Head of caudate nucleus (tissue), 42 donors: ENCODE data around the gene TRABD.
"Not testable (repeated sequence)": the region's sequence is repeated elsewhere in the genome, so short reads cannot be mapped to it uniquely, and the experiment has no call there.

ENCODE experiments used
- DNase-seq, 42 donors: peaks; one replicate each; pipeline versions ENCODE4 v3.0.0 to v3.0.0-alpha.2; 2020 to 2021; ENCODE audit warnings: mixed read lengths in 7 of 42
- intact Hi-C: fragments of 100-400 bp; cut with DNase I; formaldehyde crosslinking; loops from one replicate; pipeline ENCODE4 v1.15.0; 2022

Gene TRABD

GRCh38 chr22:50196256-50196655 is 10.5 kb downstream of the TRABD start:
- no peak for DNase-seq
- intact Hi-C loops = loop anchor here (10.0 kb wide), 1 partner anchor 231 kb away; the partner anchor contains the start of gene PIM3

GRCh38 chr22:50197000-50197800 is 11.5 kb downstream of the TRABD start:
- intact Hi-C loops = loop anchor here (10.0 kb wide), 1 partner anchor 232 kb away; the partner anchor contains the start of gene PIM3
- peak in 9 of 42 donors; percentile 47 to 74 (median 55) for DNase-seq

GRCh38 chr22:50197856-50198623 is 12.3 kb downstream of the TRABD start:
- intact Hi-C loops = loop anchor here (10.0 kb wide), 1 partner anchor 233 kb away; the partner anchor contains the start of gene PIM3
- DNase-seq = no peak

DNA sequence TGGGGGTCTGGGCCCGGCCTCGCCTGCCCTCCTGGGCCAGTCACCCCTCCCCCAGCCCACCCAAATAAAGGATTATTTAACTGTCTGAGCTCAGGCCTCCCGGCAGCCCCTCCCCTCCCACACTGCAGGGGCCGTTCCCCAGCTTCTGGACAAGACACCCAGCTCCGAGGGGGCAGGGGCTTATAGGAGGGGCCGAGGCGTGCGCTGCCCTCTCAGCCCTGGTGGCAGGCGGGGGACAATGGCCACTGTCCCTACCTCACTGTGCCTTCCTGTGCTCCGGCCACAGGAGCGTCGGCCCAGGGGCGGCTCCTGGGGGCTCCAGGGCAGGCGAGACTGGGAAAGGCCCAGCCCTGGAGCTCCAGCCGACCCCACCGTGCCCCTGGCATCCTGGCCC is 12.9 kb downstream of the TRABD start:
- DNase-seq = no peak
- intact Hi-C loops = loop anchor here (10.0 kb wide), 1 partner anchor 234 kb away; the partner anchor contains the start of gene PIM3

GRCh38 chr22:50199251-50199721 is 13.6 kb downstream of the TRABD start:
- intact Hi-C loops = loop anchor here (10.0 kb wide), 1 partner anchor 234 kb away; the partner anchor contains the start of gene PIM3
- DNase-seq = peak in 22 of 42 donors; percentile 38 to 76 (median 58)

DNA sequence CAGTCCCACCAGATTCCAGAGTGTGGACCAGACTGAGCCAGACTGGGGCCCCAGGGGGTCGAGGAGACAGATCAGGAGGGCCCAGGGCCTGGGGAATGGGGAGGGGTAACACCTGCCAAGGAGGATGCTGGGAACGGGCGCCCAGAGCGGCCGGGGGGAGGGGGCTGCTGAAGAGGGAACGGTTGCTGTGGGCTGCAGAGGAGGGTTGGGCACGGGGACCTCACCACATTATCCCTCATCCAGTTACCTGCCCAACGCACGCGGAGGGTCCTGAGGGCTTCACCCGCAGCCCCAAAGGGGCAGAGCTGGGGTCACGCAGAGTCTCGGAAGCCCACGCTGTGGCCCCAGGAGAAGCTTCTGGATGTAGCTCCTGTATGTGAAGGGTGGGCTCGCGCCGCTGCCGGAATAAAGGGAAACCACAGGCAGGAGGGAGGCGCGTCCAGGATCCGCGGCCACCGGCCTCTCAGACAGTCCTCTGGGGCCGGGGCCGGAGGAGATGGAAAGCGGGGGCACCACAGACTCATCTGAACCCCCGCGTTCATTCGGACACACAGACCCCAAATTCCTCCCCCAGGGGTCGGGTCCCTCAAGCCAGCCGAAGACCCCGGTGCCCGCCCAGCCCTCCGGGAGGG is 14.2 kb downstream of the TRABD start:
- no peak for DNase-seq
- intact Hi-C loops = loop anchor here (10.0 kb wide), 1 partner anchor 235 kb away; the partner anchor contains the start of gene PIM3

- DNase-seq = peak; percentile 80 to 98 (median 95)
- intact Hi-C loops = no loop called here
These were observed 14.9 kb downstream of the TRABD start, which contains the start of gene SELENOO for GRCh38 chr22:50200461-50201190. SELENOO (plus strand) TSS chr22:50201011; CDS start chr22:50201037, 26 bp downstream.

DNA sequence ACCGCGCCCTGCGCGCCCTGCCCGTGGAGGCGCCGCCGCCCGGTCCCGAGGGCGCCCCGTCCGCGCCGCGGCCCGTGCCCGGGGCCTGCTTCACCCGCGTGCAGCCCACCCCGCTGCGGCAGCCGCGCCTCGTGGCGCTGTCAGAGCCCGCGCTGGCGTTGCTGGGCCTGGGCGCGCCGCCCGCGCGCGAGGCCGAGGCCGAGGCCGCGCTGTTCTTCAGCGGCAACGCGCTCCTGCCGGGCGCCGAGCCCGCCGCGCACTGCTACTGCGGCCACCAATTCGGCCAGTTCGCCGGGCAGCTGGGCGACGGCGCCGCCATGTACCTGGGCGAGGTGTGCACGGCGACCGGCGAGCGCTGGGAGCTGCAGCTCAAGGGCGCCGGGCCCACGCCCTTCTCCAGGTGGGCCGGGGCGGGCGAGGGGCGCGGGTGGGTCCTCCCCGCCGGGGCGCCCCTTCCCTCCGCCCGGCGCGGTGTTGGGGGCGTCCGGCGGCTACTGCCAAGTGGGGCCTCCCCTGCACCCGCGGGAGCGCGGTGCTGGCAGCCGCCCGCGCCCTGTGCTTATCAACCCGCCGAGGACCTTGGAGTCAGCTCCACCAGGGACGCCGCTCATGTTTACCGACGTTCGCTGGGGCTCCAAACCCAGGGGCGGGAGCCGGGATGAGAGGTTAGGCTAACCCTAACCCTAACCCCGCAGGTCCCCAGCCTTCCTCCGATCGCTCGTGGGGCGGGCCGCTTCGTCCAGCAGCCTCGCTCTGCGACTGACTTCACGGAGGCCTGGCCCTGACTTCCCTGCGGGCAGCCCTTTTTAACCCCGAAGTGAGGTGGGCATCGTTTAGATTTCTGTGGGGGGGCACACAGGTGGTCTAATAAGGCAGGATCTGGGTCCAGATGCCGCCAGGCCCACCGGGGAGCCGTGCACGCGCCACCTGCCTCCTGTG is 15.7 kb downstream of the TRABD start:
- peak in 1 of 42 donors; percentile 45 for DNase-seq
- intact Hi-C loops = no loop called here

- no peak for DNase-seq
- intact Hi-C loops = no loop called here
These were observed 16.5 kb downstream of the TRABD start for GRCh38 chr22:50202130-50202666.

GRCh38 chr22:50203288-50203687 is 17.6 kb downstream of the TRABD start:
- no peak for DNase-seq
- intact Hi-C loops = no loop called here

- DNase-seq = no peak
- intact Hi-C loops = no loop called here
These were observed 18.9 kb downstream of the TRABD start for GRCh38 chr22:50204571-50204970.

GRCh38 chr22:50204998-50205397 is 19.3 kb downstream of the TRABD start:
- intact Hi-C loops, DNase-seq: not testable (repeated sequence)

DNA sequence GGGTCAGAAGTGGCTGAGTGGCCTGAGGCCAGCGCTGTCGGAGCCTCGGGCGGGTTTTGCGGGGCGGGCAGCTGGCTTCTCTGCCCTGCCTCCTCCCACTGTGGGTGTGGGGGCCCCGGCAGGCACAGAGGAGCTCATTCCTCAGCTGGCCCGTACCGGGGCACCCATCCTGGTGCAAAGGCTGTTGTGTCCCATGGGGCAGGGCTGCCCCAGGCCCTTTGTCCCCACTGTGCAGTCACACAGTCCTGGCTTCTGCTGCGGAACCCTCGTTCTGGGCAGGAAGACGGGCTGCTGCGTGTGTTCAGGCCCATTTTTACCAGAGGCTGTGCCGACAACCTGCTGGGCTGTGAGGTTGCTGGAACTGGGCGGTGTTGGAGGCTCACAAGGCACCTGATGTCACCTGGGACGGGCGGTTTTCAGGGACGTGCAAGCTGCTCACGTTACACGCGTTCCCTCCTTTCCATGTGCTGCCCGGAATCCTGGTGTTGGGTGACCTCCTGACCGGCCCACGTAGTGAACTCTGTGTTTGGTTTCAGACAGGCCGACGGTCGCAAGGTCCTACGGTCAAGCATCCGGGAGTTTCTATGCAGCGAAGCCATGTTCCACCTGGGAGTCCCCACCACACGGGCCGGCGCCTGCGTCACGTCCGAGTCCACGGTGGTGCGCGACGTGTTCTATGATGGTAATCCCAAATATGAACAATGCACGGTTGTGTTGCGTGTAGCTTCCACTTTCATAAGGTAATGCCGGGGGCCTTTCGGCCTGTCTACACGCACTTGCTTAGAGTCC is 20.3 kb downstream of the TRABD start:
- DNase-seq = no peak
- intact Hi-C loops = no loop called here

DNA sequence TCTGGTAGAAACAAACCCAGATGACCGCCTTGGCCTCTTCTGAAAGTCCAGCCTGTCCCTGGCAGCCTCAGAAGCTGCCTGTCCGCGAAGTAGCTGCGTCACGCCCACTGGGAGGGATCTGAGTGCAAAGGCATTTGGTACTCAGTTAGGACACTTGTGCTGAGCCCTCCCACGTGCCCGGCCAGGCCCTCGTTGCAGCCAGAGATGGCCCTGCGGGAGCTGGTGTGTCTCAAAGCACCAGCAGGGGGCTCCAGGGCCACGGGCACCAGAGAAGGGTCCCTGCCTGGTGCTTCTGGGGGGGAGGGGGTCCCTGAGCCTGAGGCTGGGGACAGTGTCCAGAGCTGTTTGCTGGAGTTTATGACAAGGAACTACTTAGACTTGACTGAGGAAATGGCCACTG is 20.9 kb downstream of the TRABD start:
- intact Hi-C loops = no loop called here
- DNase-seq = peak in 2 of 42 donors; percentile 54 to 59

DNA sequence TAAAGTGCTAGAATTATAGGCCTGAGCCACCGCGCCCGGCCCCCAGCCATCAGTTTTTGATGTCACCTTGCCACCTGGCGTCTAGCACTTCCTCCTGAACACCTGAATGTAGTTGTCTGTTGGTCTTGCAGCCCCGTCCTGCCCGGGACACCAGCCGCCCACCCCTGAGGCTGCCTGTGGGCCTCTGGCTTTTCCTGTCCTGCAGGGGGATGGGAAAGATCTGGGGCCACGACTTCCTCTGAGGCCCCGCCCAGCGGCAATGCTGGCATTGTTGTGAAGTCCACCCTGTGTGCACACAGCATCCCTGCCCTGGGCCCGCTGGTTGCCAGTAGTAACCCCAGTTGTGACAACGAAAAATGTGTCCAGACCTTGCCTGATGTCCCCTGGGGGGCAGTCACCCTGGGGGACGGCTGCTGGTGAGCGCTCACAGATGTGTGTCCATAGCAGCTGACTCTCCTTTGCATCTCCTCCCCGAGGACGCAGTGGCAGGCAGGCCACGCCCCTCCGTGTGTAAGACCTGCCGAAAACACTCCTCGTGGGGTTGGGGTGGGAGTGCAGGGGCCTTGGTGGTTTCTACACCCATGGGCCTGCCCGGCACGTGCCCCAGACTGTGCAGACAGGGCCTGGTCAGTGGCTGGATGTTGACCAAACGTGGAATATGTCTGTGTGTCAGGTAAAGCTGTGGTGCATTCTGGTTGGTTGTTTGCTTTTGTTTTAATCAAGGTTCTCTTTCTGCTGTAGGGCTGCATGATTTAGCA is 21.8 kb downstream of the TRABD start:
- DNase-seq = no peak
- intact Hi-C loops = loop anchor here (2.0 kb wide), 1 partner anchor 61 kb away; no protein-coding TSS in a partner anchor
